Muscle of leg (tissue), 11 donors: Measurements from ENCODE around the gene TMEM18. TPM values are rescaled to one million over a fixed set of nuclear protein-coding genes. Genes with fewer than 3 reads are reported as not detected.

Experiments used
- DNase-seq: peaks from one replicate; pipeline ENCODE4 v3.0.0; 2013
- H3K27ac ChIP-seq: one replicate; pipeline ENCODE4 v1.5.1; 2013; ENCODE audit warnings: mild to moderate bottlenecking, low read length, control low read depth
- H3K27me3 ChIP-seq: one replicate; pipeline ENCODE4 v1.6.1; 2013; ENCODE audit warnings: low read length; ENCODE audit not compliant: control insufficient read depth, insufficient read depth
- H3K36me3 ChIP-seq: one replicate; pipeline ENCODE4 v1.6.1; 2013; ENCODE audit warnings: low read length; ENCODE audit not compliant: control insufficient read depth, insufficient read depth
- H3K4me1 ChIP-seq: one replicate; pipeline ENCODE4 v1.6.1; 2013; ENCODE audit warnings: low read length; ENCODE audit not compliant: control insufficient read depth, insufficient read depth
- H3K4me3 ChIP-seq: one replicate; pipeline ENCODE4 v1.5.1; 2013; ENCODE audit warnings: low read length, control low read depth
- H3K9me3 ChIP-seq: replicated peaks from 2 replicates; pipeline ENCODE4 v1.6.1; 2013; ENCODE audit warnings: low read depth, low read length; ENCODE audit not compliant: control insufficient read depth
- WGBS: methylation state at CpG from one replicate; pipeline ENCODE4 v1.1.5; 2013; ENCODE audit warnings: missing lambda C conversion rate; ENCODE audit not compliant: insufficient coverage; 5-methylcytosine and 5-hydroxymethylcytosine counted together
- polyA plus RNA-seq, 8 donors: library from polyadenylated mRNA; unstranded; fragments of 120-200 nt; gene quantifications; one replicate each; pipeline versions ENCODE4 v1.2.1 to v1.2.3, GENCODE V29; 2013; ENCODE audit warnings: inconsistent platforms in 1 of 8, low replicate concordance in 1 of 8; ENCODE audit not compliant: insufficient read length in 8 of 8, insufficient read depth in 1 of 8
- total RNA-seq: library from RNA; stranded (reverse); fragments of 120-200 nt; gene quantifications from one replicate; pipeline ENCODE4 v1.2.4, GENCODE V29; 2013

TMEM18 gene
- total and polyA plus RNA-seq, 9 donors, result 42.7 to 53.4 (median 46.4) TPM

DNA sequence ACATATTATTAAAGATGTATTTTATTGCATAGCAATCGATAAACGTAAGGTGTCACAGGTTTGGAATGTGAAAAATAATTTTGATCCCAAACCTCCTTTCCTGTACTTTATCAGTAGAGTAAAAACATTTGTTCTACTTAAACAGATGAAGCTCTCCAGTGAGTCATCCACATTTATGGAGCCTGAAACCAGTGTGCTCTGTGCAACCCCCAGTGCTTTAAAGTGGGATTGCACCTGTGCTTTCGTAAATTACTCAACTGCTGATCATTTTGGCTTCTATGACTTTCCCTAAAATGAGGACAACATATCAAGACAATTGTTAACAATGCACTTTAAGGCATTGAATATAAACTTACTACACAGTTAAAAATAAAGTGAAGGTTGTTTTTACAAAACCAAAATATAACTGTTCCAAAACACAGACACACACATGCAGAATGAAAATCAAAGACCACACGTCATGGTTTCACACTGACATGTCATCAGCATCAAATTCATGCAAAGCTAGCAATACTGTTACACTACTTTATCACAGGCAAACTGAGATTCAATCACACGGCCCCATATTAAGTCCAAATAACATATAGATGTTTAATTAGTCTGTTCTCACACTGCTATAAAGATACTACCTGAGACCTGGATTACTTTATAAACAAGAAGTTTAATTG lies 9.7 kb downstream of the TMEM18 start:
- 100% methylated on average over 1 of the region's 5 CpGs for WGBS
- Histone ChIP-seq H3K4me3 (no peak overlapping the region), H3K9me3 (peaks cover 17% of the 10 kb centered on the region), H3K36me3 (peaks cover 68% of the 10 kb centered on the region), H3K27me3 (no peaks in the 10 kb centered on the region), H3K4me1 (no peaks in the 10 kb centered on the region), H3K27ac (no peak overlapping the region)
- DNase-seq, result no peak

- H3K27ac ChIP-seq, result no peak overlapping the region
- H3K4me3 ChIP-seq, result no peak overlapping the region
- peaks cover 17% of the 10 kb centered on the region for H3K9me3 ChIP-seq
- 96% methylated on average over 12 of the region's 15 CpGs for WGBS
- H3K27me3 ChIP-seq, result no peaks in the 10 kb centered on the region
- no peaks in the 10 kb centered on the region for H3K4me1 ChIP-seq
- DNase-seq, result no peak
- peaks cover 59% of the 10 kb centered on the region for H3K36me3 ChIP-seq
Measured at GRCh38 chr2:666441-666840, 10.8 kb downstream of the TMEM18 start.

DNA sequence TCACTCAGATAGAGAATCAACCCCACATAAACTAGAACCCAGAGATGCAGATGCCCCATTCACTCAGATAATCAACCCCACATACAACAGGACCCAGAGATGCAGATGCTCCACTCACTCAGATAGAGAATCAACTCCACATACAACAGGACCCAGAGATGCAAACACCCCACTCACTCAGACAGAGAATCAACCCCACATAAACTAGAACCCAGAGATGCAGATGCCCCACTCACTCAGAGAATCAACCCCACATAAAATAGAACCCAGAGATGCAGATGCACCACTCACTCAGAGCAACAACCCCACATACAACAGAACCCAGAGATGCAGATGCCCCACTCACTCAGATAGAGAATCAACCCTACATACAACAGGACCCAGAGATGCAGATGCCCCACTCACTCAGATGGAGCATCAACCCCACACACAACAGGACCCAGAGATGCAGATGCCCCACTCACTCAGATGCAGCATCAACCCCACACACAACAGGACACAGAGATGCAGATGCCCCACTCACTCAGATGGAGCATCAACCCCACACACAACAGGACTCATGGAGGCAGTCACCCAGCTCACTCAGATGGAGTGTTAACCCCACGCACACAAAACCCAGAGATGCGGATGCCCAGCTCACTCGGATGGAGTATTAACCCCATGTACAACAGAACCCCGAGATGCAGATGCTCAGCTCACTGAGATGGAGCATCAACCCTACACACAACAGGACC lies 11.7 kb downstream of the TMEM18 start:
- peaks cover 2% of the 10 kb centered on the region for H3K4me1 ChIP-seq
- 100% methylated on average over 2 of the region's 4 CpGs for WGBS
- peaks cover 17% of the 10 kb centered on the region for H3K9me3 ChIP-seq
- H3K4me3 ChIP-seq, result no peak overlapping the region
- H3K27me3 ChIP-seq, result peaks cover 4% of the 10 kb centered on the region
- DNase-seq, result no peak
- H3K27ac ChIP-seq, result no peak overlapping the region
- H3K36me3 ChIP-seq, result peaks cover 52% of the 10 kb centered on the region

- 100% methylated on average over 1 of the region's 3 CpGs for WGBS
- Histone ChIP-seq H3K9me3 (peaks cover 17% of the 10 kb centered on the region), H3K27me3 (peaks cover 8% of the 10 kb centered on the region), H3K4me1 (peaks cover 3% of the 10 kb centered on the region), H3K27ac (no peak overlapping the region), H3K4me3 (no peak overlapping the region), H3K36me3 (peaks cover 43% of the 10 kb centered on the region)
- no peak for DNase-seq
Measured at GRCh38 chr2:664063-664462, 13.1 kb downstream of the TMEM18 start.

DNA sequence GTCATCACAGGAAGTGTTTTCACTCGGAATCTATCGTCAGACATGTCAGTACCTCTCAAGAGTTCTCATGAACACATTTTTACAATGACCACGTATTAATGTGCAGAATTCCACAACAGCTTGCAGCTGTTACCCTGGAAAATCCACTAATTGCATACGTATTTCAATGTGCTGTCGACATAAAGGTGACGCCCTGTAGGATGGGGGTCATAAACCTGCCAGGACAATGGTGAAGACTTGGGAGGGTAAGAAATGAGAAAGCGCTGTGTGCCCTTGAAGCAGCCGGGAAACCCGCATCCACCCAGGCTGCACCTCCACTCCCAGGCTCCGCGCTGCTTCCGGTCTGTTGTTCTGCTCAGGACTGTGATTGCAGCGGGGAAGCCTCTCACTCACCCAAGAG lies 14.0 kb downstream of the TMEM18 start:
- Histone ChIP-seq H3K36me3 (peaks cover 35% of the 10 kb centered on the region), H3K27me3 (peaks cover 11% of the 10 kb centered on the region), H3K4me3 (no peak overlapping the region), H3K27ac (no peak overlapping the region), H3K9me3 (peaks cover 17% of the 10 kb centered on the region), H3K4me1 (peaks cover 3% of the 10 kb centered on the region)
- 42% methylated on average over 7 of the region's 13 CpGs for WGBS
- DNase-seq, result no peak

GRCh38 chr2:661360-661635 lies 15.9 kb downstream of the TMEM18 start:
- peaks cover 14% of the 10 kb centered on the region for H3K9me3 ChIP-seq
- DNase-seq, result no peak
- WGBS, result 88% methylated on average over 8 of the region's 12 CpGs
- H3K36me3 ChIP-seq, result peaks cover 20% of the 10 kb centered on the region
- no peak overlapping the region for H3K27ac ChIP-seq
- H3K27me3 ChIP-seq, result peaks cover 11% of the 10 kb centered on the region
- no peak overlapping the region for H3K4me3 ChIP-seq
- peaks cover 3% of the 10 kb centered on the region for H3K4me1 ChIP-seq

DNA sequence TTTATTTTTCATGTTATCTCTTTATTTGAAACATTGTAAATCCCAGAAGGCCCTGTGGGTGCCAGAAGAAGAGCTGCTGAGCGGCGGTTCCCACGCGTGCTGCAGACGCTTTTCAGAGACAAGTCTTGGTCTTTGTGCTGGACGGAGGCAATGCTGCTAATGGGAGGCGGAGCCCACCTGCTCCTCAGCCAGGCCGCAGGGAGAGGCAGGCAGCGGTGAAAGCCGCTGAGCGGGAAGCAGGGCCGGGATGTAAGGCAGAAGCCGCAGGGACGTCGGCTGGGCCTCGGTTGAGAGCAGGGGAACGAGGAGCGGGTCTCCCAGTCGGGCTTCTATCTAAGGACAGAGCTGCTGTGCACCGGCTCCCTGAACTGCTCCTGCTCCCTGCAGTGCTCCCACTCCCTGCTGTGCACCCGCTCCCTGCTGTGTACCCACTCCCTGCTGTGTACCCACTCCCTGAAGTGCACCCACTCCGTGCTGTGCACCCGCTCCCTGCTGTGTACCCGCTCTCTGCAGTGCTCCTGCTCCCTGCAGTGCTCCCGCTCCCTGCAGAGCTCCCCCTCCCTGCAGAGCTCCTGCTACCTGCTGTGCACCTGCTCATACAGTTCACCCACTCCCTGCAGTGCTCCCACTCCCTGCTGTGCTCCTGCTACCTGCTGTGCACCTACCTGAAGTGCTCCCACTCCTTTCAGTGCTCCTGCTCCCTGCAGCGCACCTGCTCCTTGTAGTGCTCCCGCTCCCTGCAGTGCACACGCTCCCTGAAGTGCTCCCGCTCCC lies 16.4 kb downstream of the TMEM18 start:
- Histone ChIP-seq H3K36me3 (peaks cover 15% of the 10 kb centered on the region), H3K4me3 (no peak overlapping the region), H3K27ac (no peak overlapping the region), H3K4me1 (peaks cover 3% of the 10 kb centered on the region), H3K27me3 (peaks cover 11% of the 10 kb centered on the region), H3K9me3 (peaks cover 10% of the 10 kb centered on the region)
- DNase-seq, result no peak
- 36% methylated on average over 29 of the region's 29 CpGs for WGBS

DNA sequence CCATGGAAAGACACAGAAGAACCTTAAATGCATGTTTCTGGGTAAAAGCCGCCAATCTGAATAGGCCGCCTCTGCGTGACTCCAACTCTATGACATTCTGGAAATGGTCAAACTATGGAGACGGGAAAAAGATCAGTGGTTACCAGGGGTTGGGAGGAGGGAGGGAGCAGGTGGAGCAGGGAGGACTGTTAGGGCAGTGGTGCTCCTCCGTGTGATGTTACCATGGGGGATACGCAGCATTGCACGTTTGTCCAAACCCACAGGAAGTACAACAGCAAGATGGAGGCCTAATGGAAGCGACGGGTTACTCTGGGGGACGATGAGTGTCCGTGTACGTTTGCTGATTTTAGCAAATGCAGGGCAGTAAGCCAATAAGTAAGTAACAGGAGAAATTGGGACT lies 17.2 kb downstream of the TMEM18 start:
- Histone ChIP-seq H3K27ac (no peak overlapping the region), H3K27me3 (peaks cover 11% of the 10 kb centered on the region), H3K4me3 (no peak overlapping the region), H3K9me3 (peaks cover 2% of the 10 kb centered on the region), H3K36me3 (peaks cover 7% of the 10 kb centered on the region), H3K4me1 (peaks cover 3% of the 10 kb centered on the region)
- no peak for DNase-seq
- WGBS, result 52% methylated on average over 9 of the region's 12 CpGs

- DNase-seq, result no peak
- peaks cover 4% of the 10 kb centered on the region for H3K36me3 ChIP-seq
- no peaks in the 10 kb centered on the region for H3K9me3 ChIP-seq
- peaks cover 11% of the 10 kb centered on the region for H3K27me3 ChIP-seq
- no peak overlapping the region for H3K27ac ChIP-seq
- H3K4me1 ChIP-seq, result peaks cover 3% of the 10 kb centered on the region
- H3K4me3 ChIP-seq, result no peak overlapping the region
- WGBS, result 70% methylated on average over 5 of the region's 8 CpGs
Measured at GRCh38 chr2:658426-658825, 18.8 kb downstream of the TMEM18 start.

GRCh38 chr2:657766-658165 lies 19.4 kb downstream of the TMEM18 start:
- H3K36me3 ChIP-seq, result no peaks in the 10 kb centered on the region
- WGBS, result 55% methylated on average over 3 of the region's 6 CpGs
- H3K9me3 ChIP-seq, result no peaks in the 10 kb centered on the region
- H3K4me1 ChIP-seq, result peaks cover 3% of the 10 kb centered on the region
- no peak for DNase-seq
- no peak overlapping the region for H3K27ac ChIP-seq
- H3K4me3 ChIP-seq, result no peak overlapping the region
- H3K27me3 ChIP-seq, result peaks cover 13% of the 10 kb centered on the region
